GM10266 (cell line): Measurements from ENCODE around the gene PCLAF.
"Not testable (repeated sequence)": the region's sequence is repeated elsewhere in the genome, so short reads cannot be mapped to it uniquely, and the experiment has no call there.

Experiments
- DNase-seq: peaks from one replicate; pipeline ENCODE4 v3.0.0; 2012; ENCODE audit errors: extremely low spot score
- CTCF ChIP-seq: IDR thresholded peaks from 2 replicates; pipeline ENCODE4 v1.5.1; 2012; ENCODE audit warnings: mild to moderate bottlenecking, low read depth; ENCODE audit not compliant: control insufficient read depth, insufficient read depth; ENCODE audit errors: missing control alignments

Gene PCLAF

GRCh38 chr15:64386291-64386690 lies 5.0 kb upstream of the PCLAF start:
- TF ChIP-seq CTCF, result no peak
- no peak for DNase-seq

GRCh38 chr15:64383760-64384159 lies 2.5 kb upstream of the PCLAF start:
- no peak for DNase-seq
- no peak for TF ChIP-seq CTCF

- DNase-seq, result not testable (repeated sequence)
Measured at GRCh38 chr15:64380130-64380870, 941 bp downstream of the PCLAF start.

GRCh38 chr15:64379216-64379960 lies 1.9 kb downstream of the PCLAF start:
- TF ChIP-seq CTCF, result no peak
- no peak for DNase-seq

GRCh38 chr15:64373360-64373759 lies 7.9 kb downstream of the PCLAF start:
- no peak for TF ChIP-seq CTCF

GRCh38 chr15:64371383-64371782 lies 9.9 kb downstream of the PCLAF start:
- DNase-seq, result not testable (repeated sequence)

More at GRCh38 chr15:64373360-64373759, 7.9 kb downstream of the PCLAF start:
- no peak for DNase-seq

GRCh38 chr15:64369078-64369607 lies 12.1 kb downstream of the PCLAF start:
- no peak for TF ChIP-seq CTCF
- no peak for DNase-seq

GRCh38 chr15:64361259-64361658 lies 20.0 kb downstream of the PCLAF start:
- DNase-seq, result no peak
- TF ChIP-seq CTCF, result no peak
